GM15510 (cell line): ENCODE results near the gene CACNB3.

ENCODE experiments used
- POLR2A ChIP-seq: IDR thresholded peaks from 3 replicates; pipeline ENCODE4 v1.6.1; 2011; ENCODE audit warnings: borderline replicate concordance; ENCODE audit not compliant: insufficient read length; ENCODE audit errors: extremely low read depth

The CACNB3 gene

GRCh38 chr12:48823281-48823680, 5.0 kb downstream of the CACNB3 start:
- TF ChIP-seq POLR2A: no peak

- TF ChIP-seq POLR2A: no peak
Observed at GRCh38 chr12:48824112-48824511, 5.8 kb downstream of the CACNB3 start.

- TF ChIP-seq POLR2A: no peak
Observed at GRCh38 chr12:48824905-48825304, 6.6 kb downstream of the CACNB3 start.

- no peak for TF ChIP-seq POLR2A
Observed at GRCh38 chr12:48826209-48826855, 8.0 kb downstream of the CACNB3 start.

- no peak for TF ChIP-seq POLR2A
Observed at GRCh38 chr12:48827026-48827425, 8.7 kb downstream of the CACNB3 start.

- no peak for TF ChIP-seq POLR2A
Observed at GRCh38 chr12:48827513-48828096, 9.3 kb downstream of the CACNB3 start.

- no peak for TF ChIP-seq POLR2A
Observed at GRCh38 chr12:48828293-48828692, 10.0 kb downstream of the CACNB3 start.

GRCh38 chr12:48828841-48829575, 10.7 kb downstream of the CACNB3 start:
- no peak for TF ChIP-seq POLR2A

- no peak for TF ChIP-seq POLR2A
Observed at GRCh38 chr12:48831257-48831656, 13.0 kb downstream of the CACNB3 start.

GRCh38 chr12:48832321-48833060, 14.2 kb downstream of the CACNB3 start:
- no peak for TF ChIP-seq POLR2A

GRCh38 chr12:48838048-48838447, 19.8 kb downstream of the CACNB3 start:
- TF ChIP-seq POLR2A: no peak

- TF ChIP-seq POLR2A: peak; percentile 82
Observed at GRCh38 chr12:48851883-48852733, 33.8 kb downstream of the CACNB3 start, which contains the start of gene DDX23. DDX23 (minus strand) TSS chr12:48852163; CDS start chr12:48845782, 6,381 bp downstream.

GRCh38 chr12:48852734-48853688, 34.7 kb downstream of the CACNB3 start:
- TF ChIP-seq POLR2A: no peak
